ENCODE data around the gene FAM9A.
"Not testable (repeated sequence)": the region's sequence is repeated elsewhere in the genome, so short reads cannot be mapped to it uniquely, and the experiment has no call there.

Gene FAM9A

GRCh38 chrX:8783097-8783713, 18.0 kb downstream of the FAM9A start:
- peak; percentile 43 for TF ChIP-seq CTCF (IDR thresholded peaks at IDR 0.05; ENCODE audit: insufficient read depth, low read depth, low read length, missing control alignments)
- DNase-seq (ENCODE audit: low read depth): peak; percentile 42

GRCh38 chrX:8782595-8782994, 18.6 kb downstream of the FAM9A start:
- no peak for TF ChIP-seq CTCF (IDR thresholded peaks at IDR 0.05; ENCODE audit: insufficient read depth, low read depth, low read length, missing control alignments)
- no peak for DNase-seq (ENCODE audit: low read depth)
- H3K4me3 ChIP-seq (ENCODE audit: low read depth, low read length): no peak overlapping the region

More at GRCh38 chrX:8783097-8783713, 18.0 kb downstream of the FAM9A start:
- H3K4me3 ChIP-seq (ENCODE audit: low read depth, low read length): no peak overlapping the region

GRCh38 chrX:8781921-8782320, 19.3 kb downstream of the FAM9A start:
- not testable (repeated sequence) for DNase-seq (ENCODE audit: low read depth); H3K4me3 ChIP-seq (ENCODE audit: low read depth, low read length)

GRCh38 chrX:8773117-8773516, 28.1 kb downstream of the FAM9A start:
- H3K4me3 ChIP-seq (ENCODE audit: low read depth, low read length): no peak overlapping the region
- no peak for DNase-seq (ENCODE audit: low read depth)
- TF ChIP-seq CTCF (IDR thresholded peaks at IDR 0.05; ENCODE audit: insufficient read depth, low read depth, low read length, missing control alignments): no peak

- H3K4me3 ChIP-seq (ENCODE audit: low read depth, low read length): no peak overlapping the region
- DNase-seq (ENCODE audit: low read depth): no peak
- no peak for TF ChIP-seq CTCF (IDR thresholded peaks at IDR 0.05; ENCODE audit: insufficient read depth, low read depth, low read length, missing control alignments)
Observed at GRCh38 chrX:8760021-8760420, 41.2 kb downstream of the FAM9A start.

GRCh38 chrX:8758706-8759105, 42.5 kb downstream of the FAM9A start:
- not testable (repeated sequence) for DNase-seq (ENCODE audit: low read depth); H3K4me3 ChIP-seq (ENCODE audit: low read depth, low read length)

GRCh38 chrX:8757609-8758389, 43.4 kb downstream of the FAM9A start:
- DNase-seq (ENCODE audit: low read depth): not testable (repeated sequence)

GRCh38 chrX:8755813-8756212, 45.4 kb downstream of the FAM9A start:
- no peak for TF ChIP-seq CTCF (IDR thresholded peaks at IDR 0.05; ENCODE audit: insufficient read depth, low read depth, low read length, missing control alignments)
- no peak for DNase-seq (ENCODE audit: low read depth)

More at GRCh38 chrX:8757609-8758389, 43.4 kb downstream of the FAM9A start:
- not testable (repeated sequence) for H3K4me3 ChIP-seq (ENCODE audit: low read depth, low read length)

More at GRCh38 chrX:8755813-8756212, 45.4 kb downstream of the FAM9A start:
- no peak overlapping the region for H3K4me3 ChIP-seq (ENCODE audit: low read depth, low read length)

All from GM12865 (cell line).